Smooth muscle cell (in vitro differentiated cells): ENCODE data around the gene RPGRIP1L. TPM values are rescaled to one million over a fixed set of nuclear protein-coding genes. Genes with fewer than 3 reads are reported as not detected.

Source experiments
- DNase-seq: peaks from one replicate; lab custom pipeline; 2025; ENCODE audit not compliant: unreplicated experiment; lab: John Stamatoyannopoulos, UW
- H2AFZ ChIP-seq: fragments of 200-600 bp; sonication (generic); 2 replicates; pipeline ENCODE4 v1.6.0; 2016; ENCODE audit warnings: antibody characterized with exemption, low read depth, mild to moderate bottlenecking
- H3F3A ChIP-seq: fragments of 200-600 bp; sonication (generic); 2 replicates; pipeline ENCODE4 v1.6.0; 2017; ENCODE audit warnings: antibody characterized with exemption, low read depth
- H3K27ac ChIP-seq: fragments of 200-600 bp; sonication (generic); 2 replicates; pipeline ENCODE4 v1.5.1; 2016; ENCODE audit warnings: low read depth, mild to moderate bottlenecking
- H3K27me3 ChIP-seq: fragments of 200-600 bp; sonication (generic); 2 replicates; pipeline ENCODE4 v1.6.1; 2016; ENCODE audit warnings: low read depth, mild to moderate bottlenecking
- H3K36me3 ChIP-seq: fragments of 200-600 bp; sonication (generic); 2 replicates; pipeline ENCODE4 v1.5.1; 2016; ENCODE audit warnings: low read depth
- H3K4me1 ChIP-seq: fragments of 200-600 bp; sonication (generic); 2 replicates; pipeline ENCODE4 v1.5.1; 2016; ENCODE audit warnings: low read depth
- H3K4me2 ChIP-seq: fragments of 200-600 bp; sonication (generic); 2 replicates; pipeline ENCODE4 v1.6.0; 2016; ENCODE audit warnings: mild to moderate bottlenecking
- H3K4me3 ChIP-seq: fragments of 200-600 bp; sonication (generic); 2 replicates; pipeline ENCODE4 v1.5.1; 2016; ENCODE audit warnings: mild to moderate bottlenecking
- H3K79me2 ChIP-seq: fragments of 200-600 bp; sonication (generic); 2 replicates; pipeline ENCODE4 v1.6.0; 2016; ENCODE audit warnings: low read depth, mild to moderate bottlenecking
- H3K9ac ChIP-seq: fragments of 200-600 bp; sonication (generic); 2 replicates; pipeline ENCODE4 v1.6.0; 2016; ENCODE audit warnings: low read depth
- H3K9me3 ChIP-seq: fragments of 200-600 bp; sonication (generic); replicated peaks from 2 replicates; pipeline ENCODE4 v1.5.1; 2016; ENCODE audit warnings: low read depth
- H4K20me1 ChIP-seq: fragments of 200-600 bp; sonication (generic); 2 replicates; pipeline ENCODE4 v1.6.0; 2016; ENCODE audit warnings: low read depth
- CTCF ChIP-seq: fragments of 200-600 bp; sonication (generic); IDR thresholded peaks from 2 replicates; pipeline ENCODE4 v1.5.1; 2017; ENCODE audit warnings: borderline replicate concordance, mild to moderate bottlenecking, antibody characterized with exemption; ENCODE audit not compliant: insufficient read depth, poor library complexity, severe bottlenecking
- WGBS: methylation state at CpG from one replicate; pipeline ENCODE4 v1.1.7; 2016; ENCODE audit warnings: low lambda C conversion rate; 5-methylcytosine and 5-hydroxymethylcytosine counted together
- polyA plus RNA-seq: library from polyadenylated mRNA; unstranded; fragments of >200 nt; fragmentation: Nextera tagmentation; extraction: Ambion mirVana; gene quantifications from 2 replicates; pipeline ENCODE4 v1.2.1, GENCODE V29; 2016
- total RNA-seq: library from RNA; depleted of rRNA; stranded (reverse); fragments of >200 nt; gene quantifications from 2 replicates; pipeline ENCODE4 v1.2.3, GENCODE V29; 2014

RPGRIP1L gene
- total and polyA plus RNA-seq, 2 experiments from 2014 or later = 5.8 to 11.6 TPM

- no peak overlapping the region for H3K4me3 ChIP-seq
- H3K4me1 ChIP-seq = no peaks in the 10 kb centered on the region
- no peaks in the 10 kb centered on the region for H4K20me1 ChIP-seq
- no peaks in the 10 kb centered on the region for H3F3A ChIP-seq
- 90% methylated on average over 3 of the region's 3 CpGs for WGBS
- peaks cover 13% of the 10 kb centered on the region for H3K36me3 ChIP-seq
- no peak for DNase-seq
- H3K4me2 ChIP-seq = no peak overlapping the region
- H3K27me3 ChIP-seq = no peaks in the 10 kb centered on the region
- H3K79me2 ChIP-seq = no peaks in the 10 kb centered on the region
- no peak for TF ChIP-seq CTCF
- no peak overlapping the region for H3K9ac ChIP-seq
- H2AFZ ChIP-seq = no peak overlapping the region
- no peak overlapping the region for H3K27ac ChIP-seq
- peaks cover 8% of the 10 kb centered on the region for H3K9me3 ChIP-seq
Observed at GRCh38 chr16:53646506-53646905, 57.2 kb downstream of the RPGRIP1L start.

GRCh38 chr16:53643474-53643873, 60.2 kb downstream of the RPGRIP1L start:
- Histone ChIP-seq H2AFZ (no peak overlapping the region), H3K9me3 (peaks cover 8% of the 10 kb centered on the region), H3F3A (no peaks in the 10 kb centered on the region), H3K27me3 (no peaks in the 10 kb centered on the region), H3K79me2 (no peaks in the 10 kb centered on the region), H3K9ac (no peak overlapping the region), H3K4me2 (no peak overlapping the region), H3K27ac (no peak overlapping the region), H3K4me3 (no peak overlapping the region), H3K36me3 (peaks cover 13% of the 10 kb centered on the region), H3K4me1 (no peaks in the 10 kb centered on the region), H4K20me1 (no peaks in the 10 kb centered on the region)
- DNase-seq = no peak
- WGBS = 95% methylated on average over 1 of the region's 1 CpG
- TF ChIP-seq CTCF = no peak

DNA sequence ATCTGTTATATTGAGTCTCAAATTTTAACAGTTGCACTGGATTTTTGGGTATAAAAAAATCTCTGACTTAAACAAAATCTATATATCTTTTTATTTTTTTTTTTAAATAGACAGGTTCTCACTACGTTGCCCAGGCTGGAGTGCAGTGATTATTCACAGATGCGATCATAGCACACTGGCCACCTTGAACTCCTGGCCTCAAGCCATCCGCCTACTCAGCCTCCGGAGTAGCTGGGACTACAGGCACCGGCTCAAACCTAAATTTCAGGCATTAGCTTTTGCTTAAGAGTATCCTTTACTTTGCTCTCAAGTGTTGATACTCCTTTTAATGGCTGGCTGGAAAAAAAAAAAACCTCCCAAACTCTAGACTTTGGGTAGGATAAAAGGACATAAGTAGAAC, 61.6 kb downstream of the RPGRIP1L start:
- no peaks in the 10 kb centered on the region for H3F3A ChIP-seq
- WGBS = 91% methylated on average over 5 of the region's 5 CpGs
- no peak for DNase-seq
- H3K27me3 ChIP-seq = no peaks in the 10 kb centered on the region
- H2AFZ ChIP-seq = no peak overlapping the region
- no peak overlapping the region for H3K27ac ChIP-seq
- H3K9ac ChIP-seq = no peak overlapping the region
- H3K79me2 ChIP-seq = no peaks in the 10 kb centered on the region
- H3K4me1 ChIP-seq = no peaks in the 10 kb centered on the region
- peaks cover 13% of the 10 kb centered on the region for H3K36me3 ChIP-seq
- no peak for TF ChIP-seq CTCF
- no peak overlapping the region for H3K4me3 ChIP-seq
- no peak overlapping the region for H3K4me2 ChIP-seq
- no peaks in the 10 kb centered on the region for H4K20me1 ChIP-seq
- H3K9me3 ChIP-seq = peaks cover 8% of the 10 kb centered on the region

DNA sequence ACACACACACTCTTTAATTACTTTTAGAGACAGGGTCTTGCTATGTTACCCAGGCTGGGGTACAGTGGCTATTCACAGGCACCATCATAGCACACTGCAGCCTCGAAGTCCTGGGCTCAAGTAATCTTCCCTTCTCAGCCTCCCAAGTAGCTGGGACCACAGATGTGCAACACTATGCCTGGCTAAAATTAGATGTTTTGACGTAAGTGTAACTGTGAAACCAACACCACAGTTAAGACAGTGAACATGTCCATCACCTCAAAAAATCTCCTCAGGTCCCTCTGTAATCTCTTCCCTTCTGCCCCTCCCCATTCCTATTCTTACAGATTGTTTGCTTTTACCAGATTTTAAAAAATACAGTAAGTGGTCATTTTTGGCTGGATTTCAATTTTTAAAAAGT, 66.7 kb downstream of the RPGRIP1L start:
- no peak overlapping the region for H2AFZ ChIP-seq
- no peaks in the 10 kb centered on the region for H4K20me1 ChIP-seq
- no peaks in the 10 kb centered on the region for H3K79me2 ChIP-seq
- H3K4me2 ChIP-seq = no peak overlapping the region
- no peak overlapping the region for H3K9ac ChIP-seq
- H3K27me3 ChIP-seq = no peaks in the 10 kb centered on the region
- no peaks in the 10 kb centered on the region for H3K9me3 ChIP-seq
- WGBS = 98% methylated on average over 2 of the region's 2 CpGs
- TF ChIP-seq CTCF = no peak
- no peak overlapping the region for H3K4me3 ChIP-seq
- H3K4me1 ChIP-seq = no peaks in the 10 kb centered on the region
- no peaks in the 10 kb centered on the region for H3F3A ChIP-seq
- no peak for DNase-seq
- H3K36me3 ChIP-seq = peaks cover 4% of the 10 kb centered on the region
- no peak overlapping the region for H3K27ac ChIP-seq
